Caco-2 (cell line): ENCODE results near the gene CD74. TPM values are rescaled to one million over a fixed set of nuclear protein-coding genes. Genes with fewer than 3 reads are reported as not detected.

Source experiments
- BruUV-seq: library from RNA; stranded (reverse); fragments of 400-500 nt; replicated peaks from 2 replicates; lab custom pipeline; 2021; lab: Mats Ljungman, UMichigan
- CTCF ChIA-PET: fragments of 300-600 bp; sonication (Branson Sonifier 250); formaldehyde crosslinking; loops from one replicate; lab custom pipeline; 2022; ENCODE audit warnings: antibody characterized with exemption; lab: Charles Lee
- POLR2A ChIA-PET: fragments of 300-600 bp; sonication (Branson Sonifier 250); formaldehyde crosslinking; loops from one replicate; lab custom pipeline; 2022; ENCODE audit warnings: antibody characterized with exemption; lab: Charles Lee
- DNase-seq, 2 experiments: peaks; one replicate each; pipeline versions ENCODE4 v3.0.0 to v3.0.0-alpha.2; 2020 to 2022
- H3K27me3 ChIP-seq: replicated peaks from 2 replicates; pipeline ENCODE4 v1.6.0; 2011; ENCODE audit warnings: low read length; ENCODE audit not compliant: control insufficient read depth, insufficient read depth
- H3K36me3 ChIP-seq: 2 replicates; pipeline ENCODE4 v1.5.1; 2011; ENCODE audit warnings: low read length; ENCODE audit not compliant: control insufficient read depth, insufficient read depth
- H3K4me1 ChIP-seq: fragments of 250-450 bp; sonication (Bioruptor Pico); 2 replicates; pipeline ENCODE4 v1.5.1; 2020; ENCODE audit warnings: mild to moderate bottlenecking
- H3K4me3 ChIP-seq: 2 replicates; pipeline ENCODE4 v1.5.1; 2011; ENCODE audit warnings: low read depth, mild to moderate bottlenecking, control low read depth, low read length
- H3K9me3 ChIP-seq: fragments of 250-450 bp; sonication (Bioruptor Pico); 2 replicates; pipeline ENCODE4 v1.5.1; 2020; ENCODE audit warnings: mild to moderate bottlenecking, moderate library complexity
- H3K27ac Mint-ChIP-seq: one replicate; pipeline ENCODE4 v1.8.0; 2022; ENCODE audit warnings: mixed read lengths; ENCODE audit not compliant: unreplicated experiment
- H3K27me3 Mint-ChIP-seq: one replicate; pipeline ENCODE4 v1.8.0; 2022; ENCODE audit warnings: mixed read lengths; ENCODE audit not compliant: insufficient read depth, unreplicated experiment
- H3K36me3 Mint-ChIP-seq: one replicate; pipeline ENCODE4 v1.8.0; 2022; ENCODE audit warnings: mild to moderate bottlenecking, mixed read lengths; ENCODE audit not compliant: insufficient read depth, unreplicated experiment
- H3K4me1 Mint-ChIP-seq: one replicate; pipeline ENCODE4 v1.8.0; 2022; ENCODE audit warnings: low read depth, mixed read lengths; ENCODE audit not compliant: unreplicated experiment
- H3K4me3 Mint-ChIP-seq: one replicate; pipeline ENCODE4 v1.8.0; 2022; ENCODE audit warnings: mild to moderate bottlenecking, moderate library complexity, mixed read lengths; ENCODE audit not compliant: unreplicated experiment
- H3K9me3 Mint-ChIP-seq: one replicate; pipeline ENCODE4 v1.8.0; 2022; ENCODE audit warnings: mixed read lengths; ENCODE audit not compliant: unreplicated experiment
- intact Hi-C: fragments of 100-400 bp; cut with micrococcal nuclease; formaldehyde crosslinking; loops from one replicate; pipeline ENCODE4 v1.10.0; 2022; ENCODE audit not compliant: unreplicated experiment
- total RNA-seq: library from RNA; stranded (reverse); gene quantifications from 2 replicates; pipeline ENCODE4 v1.2.3, GENCODE V29; 2022
- TF ChIP-seq, protein P1 (sequence below), 2 experiments: fragments of 200-600 bp in 1 of 2; IDR thresholded peaks; 1 replicate in 1 of 2; 2 replicates in 1 of 2; pipeline versions ENCODE4 v1.5.1 to v1.8.0; 2011 to 2022; ENCODE audit warnings: antibody characterized with exemption in 1 of 2, control low read depth in 1 of 2, inconsistent platforms in 1 of 2, low read depth in 1 of 2, low read length in 1 of 2, mild to moderate bottlenecking in 1 of 2, moderate library complexity in 1 of 2; ENCODE audit not compliant: insufficient read depth in 1 of 2, severe bottlenecking in 1 of 2, unreplicated experiment in 1 of 2

Gene CD74
- total RNA-seq, 1 experiment from 2014 or later, result 59.3 TPM

DNA sequence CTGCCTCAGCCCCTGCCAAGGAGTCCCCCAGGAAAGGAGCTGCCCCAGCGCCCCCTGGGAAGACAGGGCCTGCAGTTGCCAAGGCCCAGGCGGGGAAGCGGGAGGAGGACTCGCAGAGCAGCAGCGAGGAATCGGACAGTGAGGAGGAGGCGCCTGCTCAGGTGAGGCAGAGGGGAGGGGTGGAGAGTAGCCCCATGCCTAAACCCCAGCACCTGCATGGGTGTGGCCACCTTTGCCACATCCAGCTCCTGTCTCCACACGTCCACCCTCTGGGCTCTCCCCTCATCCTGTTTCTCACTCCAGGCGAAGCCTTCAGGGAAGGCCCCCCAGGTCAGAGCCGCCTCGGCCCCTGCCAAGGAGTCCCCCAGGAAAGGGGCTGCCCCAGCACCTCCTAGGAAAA lies 38.1 kb downstream of the CD74 start:
- Histone ChIP-seq H3K4me1 (no peaks in the 10 kb centered on the region), H3K27me3 (no peaks in the 10 kb centered on the region), H3K36me3 (peaks cover 13% of the 10 kb centered on the region), H3K4me3 (no peak overlapping the region), H3K9me3 (no peaks in the 10 kb centered on the region)
- Mint-ChIP-seq H3K36me3 (peaks cover 97% of the 10 kb centered on the region), H3K9me3 (no peaks in the 10 kb centered on the region), H3K4me3 (no peak overlapping the region), H3K27me3 (no peaks in the 10 kb centered on the region), H3K27ac (no peak overlapping the region), H3K4me1 (peaks cover 7% of the 10 kb centered on the region)
- no TSS peak for BruUV-seq
- POLR2A ChIA-PET, result no interaction called here
- no peak for DNase-seq
- intact Hi-C loops, result no loop called here
- TF ChIP-seq, protein P1, sequence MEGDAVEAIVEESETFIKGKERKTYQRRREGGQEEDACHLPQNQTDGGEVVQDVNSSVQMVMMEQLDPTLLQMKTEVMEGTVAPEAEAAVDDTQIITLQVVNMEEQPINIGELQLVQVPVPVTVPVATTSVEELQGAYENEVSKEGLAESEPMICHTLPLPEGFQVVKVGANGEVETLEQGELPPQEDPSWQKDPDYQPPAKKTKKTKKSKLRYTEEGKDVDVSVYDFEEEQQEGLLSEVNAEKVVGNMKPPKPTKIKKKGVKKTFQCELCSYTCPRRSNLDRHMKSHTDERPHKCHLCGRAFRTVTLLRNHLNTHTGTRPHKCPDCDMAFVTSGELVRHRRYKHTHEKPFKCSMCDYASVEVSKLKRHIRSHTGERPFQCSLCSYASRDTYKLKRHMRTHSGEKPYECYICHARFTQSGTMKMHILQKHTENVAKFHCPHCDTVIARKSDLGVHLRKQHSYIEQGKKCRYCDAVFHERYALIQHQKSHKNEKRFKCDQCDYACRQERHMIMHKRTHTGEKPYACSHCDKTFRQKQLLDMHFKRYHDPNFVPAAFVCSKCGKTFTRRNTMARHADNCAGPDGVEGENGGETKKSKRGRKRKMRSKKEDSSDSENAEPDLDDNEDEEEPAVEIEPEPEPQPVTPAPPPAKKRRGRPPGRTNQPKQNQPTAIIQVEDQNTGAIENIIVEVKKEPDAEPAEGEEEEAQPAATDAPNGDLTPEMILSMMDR (IDR thresholded peaks at IDR 0.05; ENCODE audit: insufficient read depth in 1 of 2, low read depth in 1 of 2, low read length in 1 of 2, severe bottlenecking in 1 of 2, unreplicated experiment in 1 of 2), result no peak
- CTCF ChIA-PET, result no interaction called here

DNA sequence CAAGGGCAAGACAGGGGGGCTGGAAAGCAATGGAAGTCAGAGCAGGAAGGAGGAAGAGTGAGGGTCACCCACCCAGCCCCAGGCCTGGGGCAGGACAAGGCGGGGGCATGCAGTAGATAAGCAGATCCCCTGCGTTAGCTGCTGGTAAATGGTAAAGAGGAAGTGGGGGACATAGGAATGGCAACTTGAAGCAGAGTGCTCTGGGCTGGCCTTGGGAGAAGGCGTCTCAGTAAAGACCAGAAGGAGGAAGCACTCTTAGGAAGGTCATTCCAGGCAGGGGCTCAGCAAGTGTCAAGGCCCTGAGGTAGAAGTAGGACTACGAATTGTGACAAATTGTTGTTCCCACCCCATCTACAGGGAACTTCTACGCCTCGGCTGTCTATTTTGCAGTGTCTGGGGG lies 40.1 kb downstream of the CD74 start:
- CTCF ChIA-PET, result no interaction called here
- Mint-ChIP-seq H3K4me1 (peaks cover 3% of the 10 kb centered on the region), H3K9me3 (no peaks in the 10 kb centered on the region), H3K36me3 (peaks cover 96% of the 10 kb centered on the region), H3K4me3 (no peak overlapping the region), H3K27ac (no peak overlapping the region), H3K27me3 (no peaks in the 10 kb centered on the region)
- Histone ChIP-seq H3K4me1 (no peaks in the 10 kb centered on the region), H3K9me3 (no peaks in the 10 kb centered on the region), H3K4me3 (no peak overlapping the region), H3K36me3 (peaks cover 15% of the 10 kb centered on the region), H3K27me3 (no peaks in the 10 kb centered on the region)
- DNase-seq, result no peak
- BruUV-seq, result no TSS peak
- TF ChIP-seq, protein P1 (IDR thresholded peaks at IDR 0.05; ENCODE audit: insufficient read depth in 1 of 2, low read depth in 1 of 2, low read length in 1 of 2, severe bottlenecking in 1 of 2, unreplicated experiment in 1 of 2), result no peak
- intact Hi-C loops, result no loop called here
- POLR2A ChIA-PET, result no interaction called here

DNA sequence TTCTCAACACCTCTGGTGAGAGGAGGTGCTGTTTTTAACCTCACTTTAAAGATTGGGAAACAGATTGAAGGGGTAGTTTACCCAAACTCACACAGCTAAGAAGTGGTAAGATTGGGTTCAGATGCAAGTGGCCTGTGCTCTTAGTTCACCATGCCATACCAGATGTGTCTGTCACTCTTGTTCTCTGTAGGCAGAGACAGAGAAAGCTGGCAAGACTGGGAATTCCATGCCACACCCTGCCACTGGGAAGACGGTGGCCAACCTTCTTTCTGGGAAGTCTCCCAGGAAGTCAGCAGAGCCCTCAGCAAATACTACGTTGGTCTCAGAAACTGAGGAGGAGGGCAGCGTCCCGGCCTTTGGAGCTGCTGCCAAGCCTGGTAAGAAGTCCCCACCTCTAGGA lies 44.2 kb downstream of the CD74 start:
- H3K9me3 ChIP-seq, result no peaks in the 10 kb centered on the region
- TF ChIP-seq, protein P1 (IDR thresholded peaks at IDR 0.05; ENCODE audit: insufficient read depth in 1 of 2, low read depth in 1 of 2, low read length in 1 of 2, severe bottlenecking in 1 of 2, unreplicated experiment in 1 of 2), result no peak
- Mint-ChIP-seq H3K27ac (no peak overlapping the region), H3K27me3 (no peaks in the 10 kb centered on the region), H3K9me3 (no peaks in the 10 kb centered on the region), H3K4me1 (no peaks in the 10 kb centered on the region), H3K4me3 (no peak overlapping the region), H3K36me3 (peaks cover 91% of the 10 kb centered on the region)
- H3K36me3 ChIP-seq, result peaks cover 14% of the 10 kb centered on the region
- ChIA-PET POLR2A (no interaction called here), CTCF (no interaction called here)
- no peaks in the 10 kb centered on the region for H3K27me3 ChIP-seq
- no peak for DNase-seq
- intact Hi-C loops, result no loop called here
- no peaks in the 10 kb centered on the region for H3K4me1 ChIP-seq
- H3K4me3 ChIP-seq, result no peak overlapping the region
- BruUV-seq, result no TSS peak
